ENCODE measurements around the gene RASAL2. TPM values are rescaled to one million over a fixed set of nuclear protein-coding genes. Genes with fewer than 3 reads are reported as not detected.

The RASAL2 gene
- total and polyA plus RNA-seq, 9 of the 15 experiments (the other 6 are each of a cell fraction or from before 2014, with no cell fraction given): 0.13 to 1.0 (median 0.62) TPM

DNA sequence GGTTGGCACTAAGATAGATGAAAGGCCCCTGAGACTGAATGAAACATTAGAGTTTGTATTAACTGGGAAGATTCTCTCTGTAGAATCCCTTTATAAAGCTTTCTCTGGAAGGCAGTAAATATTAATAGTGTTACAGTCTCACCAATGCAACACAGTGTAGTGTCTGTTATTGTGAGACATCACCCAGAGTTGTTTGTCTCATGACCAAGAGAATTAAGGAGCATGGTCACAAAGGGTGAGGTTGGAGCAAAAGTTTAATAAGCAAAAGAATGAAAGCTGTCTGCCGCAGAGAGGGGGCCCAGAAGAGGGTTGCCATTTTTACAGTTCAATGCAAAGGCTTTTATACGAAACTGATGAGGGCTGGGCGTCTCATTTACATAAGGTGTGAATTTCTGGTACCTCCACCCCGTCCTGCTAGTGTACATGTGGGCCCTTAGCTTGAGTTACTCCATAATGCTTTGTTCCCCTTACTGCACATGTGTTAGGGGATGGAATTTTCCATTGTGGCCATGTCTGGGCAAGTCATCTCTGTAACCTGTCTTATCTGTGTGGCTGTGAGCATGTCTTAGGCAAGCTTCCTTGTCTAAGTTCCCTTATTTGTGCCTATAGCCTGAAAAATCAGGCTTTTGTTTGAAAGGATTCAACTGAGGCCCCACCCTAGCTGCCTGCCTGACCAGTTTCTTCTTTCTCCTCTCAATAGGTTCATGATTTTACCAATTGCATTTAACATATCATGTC, 184.1 kb downstream of the RASAL2 start:
- ChIA-PET POLR2A (interaction anchor here (0.6 kb wide), 1 partner anchor 1017 kb away, joined by 3 read pairs; no protein-coding TSS in a partner anchor), CTCF (ENCODE audit: low intra/inter-chr PET ratio) (no interaction called here)
- no peak for ATAC-seq
- 0% methylated on average over 4 of the region's 4 CpGs for WGBS (ENCODE audit: insufficient coverage, low coverage, missing lambda C conversion rate)
- intact Hi-C loops (cut with micrococcal nuclease) (no loop called here), in situ Hi-C loops (cut with MboI) (no loop called here)
- Histone ChIP-seq H2AFZ (ENCODE audit: low read depth, low read length) (no peak overlapping the region), H3K4me2 (ENCODE audit: insufficient read depth, low read length) (no peak overlapping the region), H3K9ac (ENCODE audit: insufficient read depth in 1 of 2, low read depth in 2 of 2, low read length in 2 of 2) (no peak overlapping the region), H3K79me2 (ENCODE audit: control insufficient read depth, insufficient read depth, low read length) (no peaks in the 10 kb centered on the region), H3K4me1 (replicated peaks in 1 of 2; ENCODE audit: control insufficient read depth in 2 of 2, insufficient read depth in 2 of 2, low read length in 2 of 2) (no peaks in the 10 kb centered on the region), H4K20me1 (replicated peaks; ENCODE audit: control insufficient read depth, insufficient read depth, low read length) (no peaks in the 10 kb centered on the region), H3K36me3 (ENCODE audit: control insufficient read depth, insufficient read depth, low read length) (no peaks in the 10 kb centered on the region), H3K27me3 (ENCODE audit: control insufficient read depth in 2 of 2, insufficient read depth in 2 of 2, low read length in 2 of 2) (no peaks in the 10 kb centered on the region), H3K9me1 (ENCODE audit: control insufficient read depth, insufficient read depth, low read length) (no peaks in the 10 kb centered on the region), H3K27ac (ENCODE audit: extremely low read depth, low read depth, low read length) (no peak overlapping the region), H3K9me3 (replicated peaks; ENCODE audit: control insufficient read depth, insufficient read depth, low read depth, low read length) (no peaks in the 10 kb centered on the region), H3K4me3 (no peak overlapping the region)
- no peak for DNase-seq (ENCODE audit: extremely low read depth in 1 of 4, low spot score in 3 of 4)
- FAIRE-seq: no peak
- BruUV-seq (replicated peaks): no TSS peak
- no peak for TF ChIP-seq PTTG1 (tag; IDR thresholded peaks at IDR 0.05; ENCODE audit: low read depth)
- TF ChIP-seq, protein P1, sequence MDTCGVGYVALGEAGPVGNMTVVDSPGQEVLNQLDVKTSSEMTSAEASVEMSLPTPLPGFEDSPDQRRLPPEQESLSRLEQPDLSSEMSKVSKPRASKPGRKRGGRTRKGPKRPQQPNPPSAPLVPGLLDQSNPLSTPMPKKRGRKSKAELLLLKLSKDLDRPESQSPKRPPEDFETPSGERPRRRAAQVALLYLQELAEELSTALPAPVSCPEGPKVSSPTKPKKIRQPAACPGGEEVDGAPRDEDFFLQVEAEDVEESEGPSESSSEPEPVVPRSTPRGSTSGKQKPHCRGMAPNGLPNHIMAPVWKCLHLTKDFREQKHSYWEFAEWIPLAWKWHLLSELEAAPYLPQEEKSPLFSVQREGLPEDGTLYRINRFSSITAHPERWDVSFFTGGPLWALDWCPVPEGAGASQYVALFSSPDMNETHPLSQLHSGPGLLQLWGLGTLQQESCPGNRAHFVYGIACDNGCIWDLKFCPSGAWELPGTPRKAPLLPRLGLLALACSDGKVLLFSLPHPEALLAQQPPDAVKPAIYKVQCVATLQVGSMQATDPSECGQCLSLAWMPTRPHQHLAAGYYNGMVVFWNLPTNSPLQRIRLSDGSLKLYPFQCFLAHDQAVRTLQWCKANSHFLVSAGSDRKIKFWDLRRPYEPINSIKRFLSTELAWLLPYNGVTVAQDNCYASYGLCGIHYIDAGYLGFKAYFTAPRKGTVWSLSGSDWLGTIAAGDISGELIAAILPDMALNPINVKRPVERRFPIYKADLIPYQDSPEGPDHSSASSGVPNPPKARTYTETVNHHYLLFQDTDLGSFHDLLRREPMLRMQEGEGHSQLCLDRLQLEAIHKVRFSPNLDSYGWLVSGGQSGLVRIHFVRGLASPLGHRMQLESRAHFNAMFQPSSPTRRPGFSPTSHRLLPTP (IDR thresholded peaks at IDR 0.05; ENCODE audit: borderline replicate concordance, extremely low read depth, insufficient read length): no peak
- TF ChIP-seq, protein P2, sequence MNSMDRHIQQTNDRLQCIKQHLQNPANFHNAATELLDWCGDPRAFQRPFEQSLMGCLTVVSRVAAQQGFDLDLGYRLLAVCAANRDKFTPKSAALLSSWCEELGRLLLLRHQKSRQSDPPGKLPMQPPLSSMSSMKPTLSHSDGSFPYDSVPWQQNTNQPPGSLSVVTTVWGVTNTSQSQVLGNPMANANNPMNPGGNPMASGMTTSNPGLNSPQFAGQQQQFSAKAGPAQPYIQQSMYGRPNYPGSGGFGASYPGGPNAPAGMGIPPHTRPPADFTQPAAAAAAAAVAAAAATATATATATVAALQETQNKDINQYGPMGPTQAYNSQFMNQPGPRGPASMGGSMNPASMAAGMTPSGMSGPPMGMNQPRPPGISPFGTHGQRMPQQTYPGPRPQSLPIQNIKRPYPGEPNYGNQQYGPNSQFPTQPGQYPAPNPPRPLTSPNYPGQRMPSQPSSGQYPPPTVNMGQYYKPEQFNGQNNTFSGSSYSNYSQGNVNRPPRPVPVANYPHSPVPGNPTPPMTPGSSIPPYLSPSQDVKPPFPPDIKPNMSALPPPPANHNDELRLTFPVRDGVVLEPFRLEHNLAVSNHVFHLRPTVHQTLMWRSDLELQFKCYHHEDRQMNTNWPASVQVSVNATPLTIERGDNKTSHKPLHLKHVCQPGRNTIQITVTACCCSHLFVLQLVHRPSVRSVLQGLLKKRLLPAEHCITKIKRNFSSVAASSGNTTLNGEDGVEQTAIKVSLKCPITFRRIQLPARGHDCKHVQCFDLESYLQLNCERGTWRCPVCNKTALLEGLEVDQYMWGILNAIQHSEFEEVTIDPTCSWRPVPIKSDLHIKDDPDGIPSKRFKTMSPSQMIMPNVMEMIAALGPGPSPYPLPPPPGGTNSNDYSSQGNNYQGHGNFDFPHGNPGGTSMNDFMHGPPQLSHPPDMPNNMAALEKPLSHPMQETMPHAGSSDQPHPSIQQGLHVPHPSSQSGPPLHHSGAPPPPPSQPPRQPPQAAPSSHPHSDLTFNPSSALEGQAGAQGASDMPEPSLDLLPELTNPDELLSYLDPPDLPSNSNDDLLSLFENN (IDR thresholded peaks at IDR 0.05; ENCODE audit: low read depth in 2 of 2, low read length in 2 of 2): no peak
- no peak for TF ChIP-seq PHF8 (IDR thresholded peaks at IDR 0.05; ENCODE audit: borderline replicate concordance, low read length)
- TF ChIP-seq, protein P3, sequence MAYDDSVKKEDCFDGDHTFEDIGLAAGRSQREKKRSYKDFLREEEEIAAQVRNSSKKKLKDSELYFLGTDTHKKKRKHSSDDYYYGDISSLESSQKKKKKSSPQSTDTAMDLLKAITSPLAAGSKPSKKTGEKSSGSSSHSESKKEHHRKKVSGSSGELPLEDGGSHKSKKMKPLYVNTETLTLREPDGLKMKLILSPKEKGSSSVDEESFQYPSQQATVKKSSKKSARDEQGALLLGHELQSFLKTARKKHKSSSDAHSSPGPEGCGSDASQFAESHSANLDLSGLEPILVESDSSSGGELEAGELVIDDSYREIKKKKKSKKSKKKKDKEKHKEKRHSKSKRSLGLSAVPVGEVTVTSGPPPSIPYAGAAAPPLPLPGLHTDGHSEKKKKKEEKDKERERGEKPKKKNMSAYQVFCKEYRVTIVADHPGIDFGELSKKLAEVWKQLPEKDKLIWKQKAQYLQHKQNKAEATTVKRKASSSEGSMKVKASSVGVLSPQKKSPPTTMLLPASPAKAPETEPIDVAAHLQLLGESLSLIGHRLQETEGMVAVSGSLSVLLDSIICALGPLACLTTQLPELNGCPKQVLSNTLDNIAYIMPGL (CRISPR knock-in tag; IDR thresholded peaks at IDR 0.05): no peak
- no peak for TF ChIP-seq RFX5 (IDR thresholded peaks at IDR 0.05; ENCODE audit: low read depth, low read length)
- TF ChIP-seq SIX5 (IDR thresholded peaks at IDR 0.05; ENCODE audit: borderline replicate concordance in 1 of 2, insufficient read depth in 1 of 2, low read depth in 1 of 2, low read length in 2 of 2): no peak
- no peak for TF ChIP-seq SMARCA4 (IDR thresholded peaks at IDR 0.05)
- TF ChIP-seq SP1 (CRISPR knock-in tag; IDR thresholded peaks at IDR 0.05): no peak
- TF ChIP-seq, protein P4, sequence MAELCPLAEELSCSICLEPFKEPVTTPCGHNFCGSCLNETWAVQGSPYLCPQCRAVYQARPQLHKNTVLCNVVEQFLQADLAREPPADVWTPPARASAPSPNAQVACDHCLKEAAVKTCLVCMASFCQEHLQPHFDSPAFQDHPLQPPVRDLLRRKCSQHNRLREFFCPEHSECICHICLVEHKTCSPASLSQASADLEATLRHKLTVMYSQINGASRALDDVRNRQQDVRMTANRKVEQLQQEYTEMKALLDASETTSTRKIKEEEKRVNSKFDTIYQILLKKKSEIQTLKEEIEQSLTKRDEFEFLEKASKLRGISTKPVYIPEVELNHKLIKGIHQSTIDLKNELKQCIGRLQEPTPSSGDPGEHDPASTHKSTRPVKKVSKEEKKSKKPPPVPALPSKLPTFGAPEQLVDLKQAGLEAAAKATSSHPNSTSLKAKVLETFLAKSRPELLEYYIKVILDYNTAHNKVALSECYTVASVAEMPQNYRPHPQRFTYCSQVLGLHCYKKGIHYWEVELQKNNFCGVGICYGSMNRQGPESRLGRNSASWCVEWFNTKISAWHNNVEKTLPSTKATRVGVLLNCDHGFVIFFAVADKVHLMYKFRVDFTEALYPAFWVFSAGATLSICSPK (IDR thresholded peaks at IDR 0.05; ENCODE audit: borderline replicate concordance): no peak

Data from K562 (cell line).